Neuronal stem cell (in vitro differentiated cells): Measurements from ENCODE around the gene CD164L2.
A peak's percentile ranks its signal among the peaks of the same experiment; 100 is the strongest.

Experiments used
- DNase-seq: peaks from one replicate; pipeline ENCODE4 v3.0.0-alpha.2; 2013; ENCODE audit warnings: low spot score
- H2AFZ ChIP-seq: one replicate; pipeline ENCODE4 v1.6.1; 2013; ENCODE audit warnings: mild to moderate bottlenecking, low read length, inconsistent platforms
- H2AK5ac ChIP-seq: 2 replicates; pipeline ENCODE4 v1.6.1; 2013; ENCODE audit warnings: low read depth, mild to moderate bottlenecking, inconsistent platforms, low read length, moderate library complexity, mixed read lengths
- H2BK120ac ChIP-seq: 2 replicates; pipeline ENCODE4 v1.6.1; 2013; ENCODE audit warnings: low read depth, mild to moderate bottlenecking, inconsistent platforms, low read length, moderate library complexity, mixed read lengths
- H2BK12ac ChIP-seq: one replicate; pipeline ENCODE4 v1.6.1; 2013; ENCODE audit warnings: low read length, inconsistent platforms
- H2BK15ac ChIP-seq: 2 replicates; pipeline ENCODE4 v1.6.1; 2013; ENCODE audit warnings: mild to moderate bottlenecking, low read length, inconsistent platforms, mixed read lengths
- H2BK5ac ChIP-seq: one replicate; pipeline ENCODE4 v1.6.1; 2013; ENCODE audit warnings: inconsistent platforms, mild to moderate bottlenecking, low read length, moderate library complexity
- H3K14ac ChIP-seq: one replicate; pipeline ENCODE4 v1.6.1; 2013; ENCODE audit warnings: low read length, inconsistent platforms
- H3K18ac ChIP-seq: 2 replicates; pipeline ENCODE4 v1.6.1; 2013; ENCODE audit warnings: low read length, inconsistent platforms
- H3K23ac ChIP-seq: 2 replicates; pipeline ENCODE4 v1.6.1; 2013; ENCODE audit warnings: low read depth, mild to moderate bottlenecking, mixed read lengths, low read length, inconsistent platforms; ENCODE audit not compliant: poor library complexity
- H3K27ac ChIP-seq: replicated peaks from 3 replicates; pipeline ENCODE4 v1.5.1; 2013; ENCODE audit warnings: low read length, inconsistent platforms
- H3K27me3 ChIP-seq, 3 experiments: 2 replicates each; pipeline ENCODE4 v1.6.1; 2013; ENCODE audit warnings: low read length in 3 of 3, mild to moderate bottlenecking in 2 of 3, inconsistent platforms in 1 of 3, low read depth in 1 of 3, mixed read lengths in 1 of 3, moderate library complexity in 1 of 3; ENCODE audit not compliant: control insufficient read depth in 3 of 3, insufficient read depth in 3 of 3
- H3K36me3 ChIP-seq, 2 donors: replicated peaks in 1 of 2; 2 replicates each; pipeline ENCODE4 v1.6.1; 2013; ENCODE audit warnings: low read length in 2 of 2; ENCODE audit not compliant: control insufficient read depth in 2 of 2, insufficient read depth in 2 of 2
- H3K4ac ChIP-seq: 2 replicates; pipeline ENCODE4 v1.6.1; 2013; ENCODE audit warnings: inconsistent platforms, mild to moderate bottlenecking, low read length, moderate library complexity
- H3K4me1 ChIP-seq, 2 donors: 1 replicate in 1 of 2; 2 replicates in 1 of 2; pipeline ENCODE4 v1.6.1; 2013; ENCODE audit warnings: low read length in 2 of 2, low read depth in 1 of 2; ENCODE audit not compliant: control insufficient read depth in 2 of 2, insufficient read depth in 1 of 2
- H3K4me2 ChIP-seq: one replicate; pipeline ENCODE4 v1.6.1; 2013; ENCODE audit warnings: mild to moderate bottlenecking, low read length, inconsistent platforms; ENCODE audit not compliant: insufficient read depth, poor library complexity, severe bottlenecking
- H3K4me3 ChIP-seq, 2 donors: 2 replicates each; pipeline ENCODE4 v1.5.1; 2013; ENCODE audit warnings: low read length in 2 of 2, mild to moderate bottlenecking in 2 of 2, inconsistent platforms in 1 of 2, moderate library complexity in 1 of 2
- H3K79me1 ChIP-seq: one replicate; pipeline ENCODE4 v1.6.1; 2013; ENCODE audit warnings: low read depth, mild to moderate bottlenecking, inconsistent platforms, low read length, moderate library complexity
- H3K9ac ChIP-seq: one replicate; pipeline ENCODE4 v1.6.1; 2013; ENCODE audit warnings: mild to moderate bottlenecking, low read depth, low read length, inconsistent platforms; ENCODE audit not compliant: poor library complexity
- H3K9me3 ChIP-seq, 2 donors: replicated peaks in 1 of 2; 2 replicates each; pipeline versions ENCODE3 to v1.6.1; 2013; ENCODE audit warnings: low read length in 2 of 2, mild to moderate bottlenecking in 2 of 2, inconsistent platforms in 1 of 2, low read depth in 1 of 2, mixed read lengths in 1 of 2, moderate library complexity in 1 of 2; ENCODE audit not compliant: control insufficient read depth in 2 of 2, insufficient read depth in 1 of 2
- H4K8ac ChIP-seq: one replicate; pipeline ENCODE4 v1.6.1; 2013; ENCODE audit warnings: low read depth, mild to moderate bottlenecking, inconsistent platforms, low read length, moderate library complexity
- H4K91ac ChIP-seq: one replicate; pipeline ENCODE4 v1.6.1; 2013; ENCODE audit warnings: low read length, low read depth, mild to moderate bottlenecking, inconsistent platforms; ENCODE audit not compliant: poor library complexity
- WGBS, 2 donors: extraction: QIAGEN DNeasy Blood & Tissue Kit; methylation state at CpG; one replicate each; pipeline ENCODE4 v1.1.7; 2013; ENCODE audit warnings: missing lambda C conversion rate in 2 of 2, mixed read lengths in 1 of 2; ENCODE audit not compliant: insufficient read length in 2 of 2, insufficient replicate concordance in 1 of 2; ENCODE audit errors: extremely low coverage in 2 of 2; 5-methylcytosine and 5-hydroxymethylcytosine counted together

CD164L2 gene

DNA sequence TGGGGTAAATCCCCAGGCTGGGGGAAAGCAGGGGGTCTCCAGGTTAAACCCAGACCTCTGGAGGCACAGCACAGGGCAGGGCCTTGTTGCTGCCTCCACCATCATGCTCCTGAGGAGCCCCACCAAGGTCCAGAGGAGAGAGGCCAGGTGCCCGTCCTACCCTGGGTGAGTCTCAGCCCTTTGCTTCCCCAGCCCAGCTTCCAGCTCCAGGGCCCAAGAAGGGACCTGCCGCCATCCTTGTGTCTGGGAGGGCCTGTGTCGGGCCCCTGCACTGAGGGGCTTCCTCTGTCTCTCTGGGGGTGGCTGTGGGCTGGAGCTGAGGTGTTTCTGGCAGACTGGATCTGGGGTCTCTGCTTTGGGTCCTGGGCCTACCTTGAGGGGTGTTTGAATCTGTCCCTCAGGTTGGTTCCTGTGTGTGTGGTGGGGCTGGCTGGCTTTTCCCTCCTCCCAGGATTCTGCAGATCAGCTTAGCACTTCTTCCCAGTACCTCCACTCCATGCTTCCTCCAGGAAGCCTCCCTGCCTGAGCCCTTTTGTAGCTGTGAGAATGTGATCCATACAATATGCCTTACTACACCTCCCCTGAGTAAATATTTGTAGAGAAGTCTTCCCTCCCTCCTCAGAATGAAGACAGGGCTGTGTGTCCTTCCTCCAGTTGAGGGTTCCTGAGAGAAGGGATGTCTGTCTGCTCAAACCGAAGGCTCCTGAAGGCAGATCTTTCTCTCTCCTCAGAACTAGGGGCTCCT is 15.4 kb upstream of the CD164L2 start:
- no peak overlapping the region for H3K9ac ChIP-seq
- peak overlapping the region; percentile 66 for H3K18ac ChIP-seq
- no peaks in the 10 kb centered on the region for H3K36me3 ChIP-seq
- H4K91ac ChIP-seq, result no peak overlapping the region
- no peaks in the 10 kb centered on the region for H3K27me3 ChIP-seq
- no peak for DNase-seq
- H3K79me1 ChIP-seq, result peaks cover 3% of the 10 kb centered on the region
- no peak overlapping the region for H4K8ac ChIP-seq
- no peak overlapping the region for H3K23ac ChIP-seq
- no peaks in the 10 kb centered on the region for H3K9me3 ChIP-seq
- H2BK15ac ChIP-seq, result peak overlapping the region; percentile 80
- H3K27ac ChIP-seq, result no peak overlapping the region
- peak overlapping the region; percentile 33 for H2BK12ac ChIP-seq
- H2AFZ ChIP-seq, result no peak overlapping the region
- H3K4me2 ChIP-seq, result no peak overlapping the region
- peak overlapping the region; percentile 97 for H2AK5ac ChIP-seq
- peaks cover 24 to 39% of the 10 kb centered on the region in 2 donors for H3K4me1 ChIP-seq
- peak overlapping the region; percentile 77 for H2BK120ac ChIP-seq
- no peak overlapping the region for H2BK5ac ChIP-seq
- no peak overlapping the region for H3K14ac ChIP-seq
- WGBS, 2 donors, result no CpG with 5 or more reads among the region's 4 CpGs
- H3K4me3 ChIP-seq, result no peak overlapping the region
- peak overlapping the region; percentile 38 for H3K4ac ChIP-seq

DNA sequence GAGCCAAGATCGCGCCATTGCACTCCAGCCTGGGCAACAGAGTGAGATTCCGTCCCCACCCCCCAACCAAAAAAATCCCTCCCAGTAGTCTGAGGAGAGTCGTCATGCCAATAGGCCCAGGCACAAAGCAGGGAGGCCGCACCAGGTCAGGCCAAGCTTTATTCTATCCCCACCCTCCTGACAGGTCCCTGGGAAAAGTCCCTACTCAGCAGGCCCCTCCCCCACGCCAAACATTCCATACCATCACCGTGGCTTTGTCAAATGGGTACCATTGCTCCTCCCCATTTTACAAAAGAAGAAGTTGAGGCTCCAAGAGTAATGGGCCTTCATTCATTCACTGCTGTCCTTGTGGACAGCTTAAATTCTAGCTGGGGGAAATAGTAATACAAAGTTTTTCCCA is 14.6 kb upstream of the CD164L2 start:
- H3K9me3 ChIP-seq, result no peaks in the 10 kb centered on the region
- H4K8ac ChIP-seq, result no peak overlapping the region
- H3K4ac ChIP-seq, result no peak overlapping the region
- H3K27me3 ChIP-seq, result no peaks in the 10 kb centered on the region
- peaks cover 18 to 36% of the 10 kb centered on the region in 2 donors for H3K4me1 ChIP-seq
- no peak overlapping the region for H2AK5ac ChIP-seq
- H2BK120ac ChIP-seq, result no peak overlapping the region
- no peak overlapping the region for H4K91ac ChIP-seq
- no CpG with 5 or more reads among the region's 7 CpGs for WGBS, 2 donors
- no peak overlapping the region for H3K18ac ChIP-seq
- H3K14ac ChIP-seq, result no peak overlapping the region
- DNase-seq, result no peak
- no peak overlapping the region for H2BK12ac ChIP-seq
- H3K4me2 ChIP-seq, result no peak overlapping the region
- H3K9ac ChIP-seq, result no peak overlapping the region
- no peak overlapping the region for H3K4me3 ChIP-seq
- no peak overlapping the region for H3K27ac ChIP-seq
- no peak overlapping the region for H3K23ac ChIP-seq
- H2BK15ac ChIP-seq, result peak overlapping the region; percentile 47
- no peak overlapping the region for H2AFZ ChIP-seq
- no peak overlapping the region for H2BK5ac ChIP-seq
- no peaks in the 10 kb centered on the region for H3K36me3 ChIP-seq
- H3K79me1 ChIP-seq, result peaks cover 5% of the 10 kb centered on the region

DNA sequence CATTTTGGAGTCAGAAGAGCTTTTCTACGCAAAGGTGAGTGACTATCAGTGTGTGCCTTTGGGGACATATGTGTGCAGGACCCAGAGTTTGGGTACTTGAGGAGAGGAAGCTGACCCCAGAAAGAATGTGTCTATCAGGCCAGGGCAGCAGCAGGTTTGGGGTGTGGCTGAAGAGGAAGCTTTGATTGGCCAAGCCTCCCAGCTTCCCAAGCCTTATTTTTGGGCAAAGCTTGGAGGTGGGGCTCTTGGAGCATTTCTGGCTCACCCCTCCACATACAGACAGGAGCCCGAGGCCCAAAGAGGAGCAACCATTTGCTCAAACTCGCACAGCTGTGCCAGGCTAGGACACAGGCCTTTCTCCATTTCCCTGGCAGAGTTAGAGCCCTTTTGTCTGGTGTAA is 14.0 kb upstream of the CD164L2 start:
- no peak overlapping the region for H4K91ac ChIP-seq
- H2AFZ ChIP-seq, result no peak overlapping the region
- H3K4me3 ChIP-seq, result no peak overlapping the region
- no peak overlapping the region for H3K23ac ChIP-seq
- H2BK15ac ChIP-seq, result peak overlapping the region; percentile 47
- H2BK5ac ChIP-seq, result no peak overlapping the region
- H3K9ac ChIP-seq, result no peak overlapping the region
- H3K36me3 ChIP-seq, result no peaks in the 10 kb centered on the region
- no peak overlapping the region for H4K8ac ChIP-seq
- no peak for DNase-seq
- no CpG with 5 or more reads among the region's 3 CpGs for WGBS, 2 donors
- peaks cover 5% of the 10 kb centered on the region for H3K79me1 ChIP-seq
- no peak overlapping the region for H2AK5ac ChIP-seq
- no peak overlapping the region for H3K4me2 ChIP-seq
- no peak overlapping the region for H2BK120ac ChIP-seq
- no peak overlapping the region for H3K14ac ChIP-seq
- peaks cover 0 to under 1% (median 0%) of the 10 kb centered on the region in 3 experiments for H3K27me3 ChIP-seq
- peak overlapping the region; percentile 80 for H3K18ac ChIP-seq
- no peak overlapping the region for H3K4ac ChIP-seq
- H2BK12ac ChIP-seq, result no peak overlapping the region
- H3K27ac ChIP-seq, result no peak overlapping the region
- no peaks in the 10 kb centered on the region for H3K9me3 ChIP-seq
- H3K4me1 ChIP-seq, result peaks cover 18 to 31% of the 10 kb centered on the region in 2 donors

DNA sequence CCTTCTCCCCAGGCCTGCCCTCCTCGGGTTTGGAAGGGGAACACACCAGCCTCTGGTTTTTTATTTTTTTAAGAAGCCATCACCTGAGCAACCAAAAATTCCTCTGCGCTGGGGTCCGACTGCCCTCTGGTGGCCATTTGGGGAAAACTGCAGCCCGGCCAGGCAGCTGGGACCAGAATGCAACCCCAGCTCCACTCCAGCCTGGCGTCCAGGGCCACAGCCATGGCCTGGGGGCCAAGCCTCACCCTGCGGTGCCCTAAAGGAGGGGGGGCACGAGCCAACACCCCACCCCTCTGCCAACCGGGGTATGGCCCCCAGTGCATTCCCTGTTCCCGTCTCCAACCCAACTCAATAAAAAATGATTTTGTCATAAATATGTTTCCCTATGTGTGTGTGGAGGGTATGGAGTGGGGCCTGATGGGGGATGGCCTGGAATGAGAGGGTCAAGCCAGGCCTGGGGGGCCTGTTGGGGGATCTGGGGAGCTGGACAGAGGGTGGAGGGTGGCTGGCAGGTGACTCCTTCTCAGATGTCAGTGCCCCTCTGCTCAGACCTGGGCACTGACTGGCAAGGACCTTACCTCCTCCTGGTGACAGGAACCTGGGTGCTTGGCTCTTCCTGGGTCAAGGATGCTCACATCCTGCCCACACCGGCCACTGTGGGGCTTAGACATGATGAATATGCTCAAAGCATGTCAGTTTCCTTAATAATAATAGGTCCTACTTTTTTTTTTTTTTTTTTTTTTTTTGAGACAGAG is 12.5 kb upstream of the CD164L2 start:
- no CpG with 5 or more reads among the region's 10 CpGs for WGBS, 2 donors
- DNase-seq, result peak; percentile 71
- Histone ChIP-seq H2BK120ac (peak overlapping the region; percentile 61), H3K14ac (no peak overlapping the region), H3K4me2 (no peak overlapping the region), H2BK5ac (no peak overlapping the region), H2AFZ (no peak overlapping the region), H4K8ac (no peak overlapping the region), H3K4ac (no peak overlapping the region), H2BK12ac (no peak overlapping the region), H3K4me1 (peaks cover 23 to 37% of the 10 kb centered on the region in 2 donors), H3K79me1 (peaks cover 5% of the 10 kb centered on the region), H2AK5ac (peak overlapping the region; percentile 94), H3K9ac (no peak overlapping the region), H3K27ac (no peak overlapping the region), H3K36me3 (no peaks in the 10 kb centered on the region), H3K9me3 (no peaks in the 10 kb centered on the region), H4K91ac (no peak overlapping the region), H3K18ac (peak overlapping the region; percentile 57), H3K4me3 (no peak overlapping the region), H3K23ac (no peak overlapping the region), H2BK15ac (no peak overlapping the region), H3K27me3 (peaks cover 0 to 11% (median 5%) of the 10 kb centered on the region in 3 experiments)
